CD14-positive monocyte (primary cell): Measurements from ENCODE around the gene BRPF1. TPM values are rescaled to one million over a fixed set of nuclear protein-coding genes. Genes with fewer than 3 reads are reported as not detected.
A peak's percentile ranks its signal among the peaks of the same experiment; 100 is the strongest.

Source experiments
- DNase-seq, 3 donors: peaks; one replicate each; pipeline ENCODE4 v3.0.0-alpha.2; 2011 to 2022
- H2AFZ ChIP-seq: 2 replicates; pipeline ENCODE4 v1.6.0; 2012; ENCODE audit warnings: mild to moderate bottlenecking, low read depth, low read length, inconsistent platforms; ENCODE audit not compliant: insufficient read depth, poor library complexity, severe bottlenecking
- H3K27ac ChIP-seq, 2 donors: 1 replicate in 1 of 2; 2 replicates in 1 of 2; pipeline ENCODE4 v1.5.1; 2012 to 2013; ENCODE audit warnings: low read length in 2 of 2, control low read depth in 1 of 2, inconsistent platforms in 1 of 2, low read depth in 1 of 2, mild to moderate bottlenecking in 1 of 2
- H3K27me3 ChIP-seq, 2 donors: one replicate each; pipeline versions ENCODE4 v1.6.0 to v1.6.1; 2011 to 2013; ENCODE audit warnings: low read length in 2 of 2; ENCODE audit not compliant: control insufficient read depth in 2 of 2, insufficient read depth in 2 of 2
- H3K36me3 ChIP-seq, 2 donors: replicated peaks in 1 of 2; 1 replicate in 1 of 2; 2 replicates in 1 of 2; pipeline versions ENCODE4 v1.5.1 to v1.6.1; 2012 to 2013; ENCODE audit warnings: low read length in 2 of 2, control low read depth in 1 of 2, inconsistent platforms in 1 of 2, mild to moderate bottlenecking in 1 of 2; ENCODE audit not compliant: insufficient read depth in 2 of 2, control insufficient read depth in 1 of 2
- H3K4me1 ChIP-seq, 2 donors: 1 replicate in 1 of 2; 2 replicates in 1 of 2; pipeline versions ENCODE4 v1.5.1 to v1.6.1; 2012 to 2013; ENCODE audit warnings: low read length in 2 of 2, control low read depth in 1 of 2, inconsistent platforms in 1 of 2, mild to moderate bottlenecking in 1 of 2, moderate library complexity in 1 of 2; ENCODE audit not compliant: insufficient read depth in 2 of 2, control insufficient read depth in 1 of 2
- H3K4me2 ChIP-seq: replicated peaks from 2 replicates; pipeline ENCODE3; 2012; ENCODE audit warnings: low read length, moderate library complexity, mild to moderate bottlenecking; ENCODE audit not compliant: poor library complexity, severe bottlenecking; ENCODE audit errors: extremely low read depth
- H3K4me3 ChIP-seq, 3 experiments: fragments of 200-600 bp in 1 of 3; sonication (generic) in 1 of 3; replicated peaks in 1 of 3; 1 replicate in 2 of 3; 2 replicates in 1 of 3; pipeline ENCODE4 v1.5.1; 2011 to 2013; ENCODE audit warnings: low read length in 3 of 3, mild to moderate bottlenecking in 3 of 3, control low read depth in 2 of 3, low read depth in 2 of 3, inconsistent platforms in 1 of 3, moderate library complexity in 1 of 3
- H3K79me2 ChIP-seq: 2 replicates; pipeline ENCODE4 v1.6.0; 2012; ENCODE audit warnings: mild to moderate bottlenecking, control low read depth, inconsistent platforms, low read length, moderate library complexity; ENCODE audit not compliant: insufficient read depth
- H3K9ac ChIP-seq: 2 replicates; pipeline ENCODE4 v1.6.0; 2017; ENCODE audit warnings: low read length, mild to moderate bottlenecking; ENCODE audit not compliant: insufficient read depth, poor library complexity, severe bottlenecking
- H3K9me3 ChIP-seq, 2 donors: replicated peaks in 1 of 2; 1 replicate in 1 of 2; 2 replicates in 1 of 2; pipeline versions ENCODE4 v1.5.1 to v1.6.1; 2012 to 2013; ENCODE audit warnings: low read length in 2 of 2, control low read depth in 1 of 2; ENCODE audit not compliant: control insufficient read depth in 1 of 2, insufficient read depth in 1 of 2
- H4K20me1 ChIP-seq: 2 replicates; pipeline ENCODE4 v1.6.0; 2012; ENCODE audit warnings: mild to moderate bottlenecking, low read length, control low read depth, moderate library complexity; ENCODE audit not compliant: insufficient read depth
- H3K27ac Mint-ChIP-seq, 7 donors: one replicate each; pipeline ENCODE4 v1.8.0; 2020; ENCODE audit warnings: mild to moderate bottlenecking in 7 of 7, mixed read lengths in 7 of 7, moderate library complexity in 6 of 7, inconsistent platforms in 2 of 7
- H3K27me3 Mint-ChIP-seq, 3 donors: one replicate each; pipeline ENCODE4 v1.8.0; 2021 to 2022; ENCODE audit warnings: low read depth in 3 of 3, mild to moderate bottlenecking in 3 of 3, mixed read lengths in 3 of 3, moderate library complexity in 3 of 3, inconsistent platforms in 1 of 3
- H3K36me3 Mint-ChIP-seq, 2 donors: one replicate each; pipeline ENCODE4 v1.8.0; 2020; ENCODE audit warnings: mixed read lengths in 2 of 2, inconsistent platforms in 1 of 2, mild to moderate bottlenecking in 1 of 2
- H3K4me1 Mint-ChIP-seq: one replicate; pipeline ENCODE4 v1.8.0; 2020; ENCODE audit warnings: mild to moderate bottlenecking, mixed read lengths
- H3K4me3 Mint-ChIP-seq, 2 donors: one replicate each; pipeline ENCODE4 v1.8.0; 2020; ENCODE audit warnings: mild to moderate bottlenecking in 2 of 2, mixed read lengths in 2 of 2, moderate library complexity in 1 of 2
- H3K9me3 Mint-ChIP-seq, 7 donors: one replicate each; pipeline ENCODE4 v1.8.0; 2020 to 2022; ENCODE audit warnings: mixed read lengths in 7 of 7, mild to moderate bottlenecking in 6 of 7, moderate library complexity in 6 of 7, inconsistent platforms in 2 of 7
- WGBS: methylation state at CpG from one replicate; pipeline ENCODE4 v1.1.5; 2013; ENCODE audit warnings: missing lambda C conversion rate; ENCODE audit not compliant: insufficient coverage; 5-methylcytosine and 5-hydroxymethylcytosine counted together
- intact Hi-C, 2 donors: fragments of 100-400 bp; cut with micrococcal nuclease; formaldehyde crosslinking; loops; one replicate each; pipeline versions ENCODE4 v1.15.0 to v1.15.1; 2023
- polyA plus RNA-seq, 3 donors: library from polyadenylated mRNA; depleted of rRNA in 1 of 3; unstranded in 2 of 3; stranded (reverse) in 1 of 3; fragments of 300-500 nt in 2 of 3; fragments of >200 nt in 1 of 3; fragmentation: Illumina TruSeq in 2 of 3; gene quantifications; 1 replicate in 2 of 3; 2 replicates in 1 of 3; pipeline ENCODE4 v1.2.3, GENCODE V29; 2012 to 2021
- TF ChIP-seq, protein P1 (sequence below): fragments of 200-600 bp; IDR thresholded peaks from one replicate; pipeline ENCODE4 v1.8.0; 2022; ENCODE audit warnings: antibody characterized with exemption, mild to moderate bottlenecking

BRPF1 gene
- polyA plus RNA-seq, 3 donors: 5.1 to 22.5 (median 10.4) TPM

DNA sequence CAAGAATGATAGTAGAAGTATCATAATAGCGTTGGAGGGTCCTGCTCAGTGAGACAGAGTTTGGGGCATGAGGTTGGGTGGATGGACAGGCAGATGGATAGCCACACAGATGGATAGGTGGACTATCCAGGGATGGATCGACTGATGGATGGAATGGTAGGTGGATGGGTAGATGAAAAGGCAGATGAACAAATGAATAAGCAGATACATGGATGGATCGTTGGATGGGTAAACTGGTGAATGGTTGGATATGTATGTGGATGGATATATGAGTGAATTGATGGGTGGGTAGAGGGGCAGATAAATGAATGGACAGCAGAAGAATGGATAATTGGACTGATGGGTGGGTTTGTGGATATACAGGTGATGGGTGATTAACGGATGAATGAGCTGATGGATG is 18.4 kb upstream of the BRPF1 start:
- Histone ChIP-seq H3K9ac (no peak overlapping the region), H3K4me2 (no peak overlapping the region), H3K9me3 (no peaks in the 10 kb centered on the region), H3K4me3 (no peak overlapping the region), H2AFZ (no peak overlapping the region), H3K4me1 (peaks cover 29 to 33% of the 10 kb centered on the region in 2 donors), H3K27ac (no peak overlapping the region), H4K20me1 (no peaks in the 10 kb centered on the region), H3K79me2 (no peaks in the 10 kb centered on the region), H3K36me3 (no peaks in the 10 kb centered on the region), H3K27me3 (no peaks in the 10 kb centered on the region)
- TF ChIP-seq, protein P1, sequence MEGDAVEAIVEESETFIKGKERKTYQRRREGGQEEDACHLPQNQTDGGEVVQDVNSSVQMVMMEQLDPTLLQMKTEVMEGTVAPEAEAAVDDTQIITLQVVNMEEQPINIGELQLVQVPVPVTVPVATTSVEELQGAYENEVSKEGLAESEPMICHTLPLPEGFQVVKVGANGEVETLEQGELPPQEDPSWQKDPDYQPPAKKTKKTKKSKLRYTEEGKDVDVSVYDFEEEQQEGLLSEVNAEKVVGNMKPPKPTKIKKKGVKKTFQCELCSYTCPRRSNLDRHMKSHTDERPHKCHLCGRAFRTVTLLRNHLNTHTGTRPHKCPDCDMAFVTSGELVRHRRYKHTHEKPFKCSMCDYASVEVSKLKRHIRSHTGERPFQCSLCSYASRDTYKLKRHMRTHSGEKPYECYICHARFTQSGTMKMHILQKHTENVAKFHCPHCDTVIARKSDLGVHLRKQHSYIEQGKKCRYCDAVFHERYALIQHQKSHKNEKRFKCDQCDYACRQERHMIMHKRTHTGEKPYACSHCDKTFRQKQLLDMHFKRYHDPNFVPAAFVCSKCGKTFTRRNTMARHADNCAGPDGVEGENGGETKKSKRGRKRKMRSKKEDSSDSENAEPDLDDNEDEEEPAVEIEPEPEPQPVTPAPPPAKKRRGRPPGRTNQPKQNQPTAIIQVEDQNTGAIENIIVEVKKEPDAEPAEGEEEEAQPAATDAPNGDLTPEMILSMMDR: no peak
- H3K4me1 Mint-ChIP-seq: peaks cover 35% of the 10 kb centered on the region
- peaks cover 0 to 3% (median 0%) of the 10 kb centered on the region in 7 donors for H3K9me3 Mint-ChIP-seq
- WGBS: 94% methylated on average over 4 of the region's 4 CpGs
- no peak overlapping the region for H3K4me3 Mint-ChIP-seq
- DNase-seq: no peak
- peaks cover 0 to 3% (median 0%) of the 10 kb centered on the region in 3 donors for H3K27me3 Mint-ChIP-seq
- H3K27ac Mint-ChIP-seq: no peak overlapping the region
- intact Hi-C loops: no loop called here
- no peaks in the 10 kb centered on the region for H3K36me3 Mint-ChIP-seq

DNA sequence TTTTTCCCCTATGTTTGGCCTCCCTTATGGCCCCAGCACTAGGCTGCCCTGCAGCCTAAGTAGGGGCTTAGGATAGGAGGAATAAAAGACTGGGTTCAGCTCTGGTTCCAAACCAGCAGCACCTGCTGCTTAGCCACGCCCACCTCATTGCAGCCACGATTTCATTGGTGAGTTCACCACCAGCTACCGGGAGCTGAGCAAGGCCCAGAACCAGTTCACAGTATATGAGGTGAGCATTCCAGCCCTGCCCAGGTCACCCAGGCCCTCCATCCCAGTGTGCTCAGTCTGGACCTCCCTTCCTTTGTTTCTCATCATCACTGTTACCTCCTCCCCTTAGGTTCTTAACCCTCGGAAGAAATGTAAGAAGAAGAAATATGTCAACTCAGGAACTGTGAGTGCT is 16.4 kb upstream of the BRPF1 start:
- H3K4me1 Mint-ChIP-seq: peaks cover 37% of the 10 kb centered on the region
- Histone ChIP-seq H3K36me3 (no peaks in the 10 kb centered on the region), H3K27me3 (no peaks in the 10 kb centered on the region), H3K9ac (no peak overlapping the region), H3K4me1 (peaks cover 29 to 38% of the 10 kb centered on the region in 2 donors), H3K27ac (peak overlapping the region; percentile 51 to 77), H2AFZ (peak overlapping the region; percentile 62), H3K4me2 (peak overlapping the region; percentile 51), H4K20me1 (no peaks in the 10 kb centered on the region), H3K4me3 (peak overlapping the region in 1 of 3 experiments; percentile 49), H3K79me2 (no peaks in the 10 kb centered on the region), H3K9me3 (no peaks in the 10 kb centered on the region)
- no peak for DNase-seq
- peaks cover 0 to 2% (median 0%) of the 10 kb centered on the region in 3 donors for H3K27me3 Mint-ChIP-seq
- peak overlapping the region; percentile 81 to 93 (median 91) for H3K27ac Mint-ChIP-seq
- peaks cover 0 to 3% (median 0%) of the 10 kb centered on the region in 7 donors for H3K9me3 Mint-ChIP-seq
- intact Hi-C loops: no loop called here
- no peaks in the 10 kb centered on the region for H3K36me3 Mint-ChIP-seq
- TF ChIP-seq, protein P1: no peak
- 25% methylated on average over 4 of the region's 4 CpGs for WGBS
- H3K4me3 Mint-ChIP-seq: peak overlapping the region; percentile 6 to 8
